SK-N-MC (cell line): Measurements from ENCODE around the gene SPG21.

Source experiments
- EZH2 ChIP-seq: fragments of 200-600 bp; sonication (generic); IDR thresholded peaks from one replicate; pipeline ENCODE4 v1.6.1; 2017; ENCODE audit warnings: antibody characterized with exemption
- FOXP2 ChIP-seq: optimal IDR thresholded peaks from 2 replicates; pipeline ENCODE3; 2011; ENCODE audit warnings: mild to moderate bottlenecking, moderate library complexity; ENCODE audit not compliant: insufficient read depth; ENCODE audit errors: extremely low read length, control extremely low read depth
- POLR2AphosphoS5 ChIP-seq: IDR thresholded peaks from 2 replicates; pipeline ENCODE4 v1.6.1; 2012; ENCODE audit warnings: mild to moderate bottlenecking, low read depth, low read length, borderline replicate concordance

- TF ChIP-seq EZH2 (no peak), POLR2AphosphoS5 (no peak; the same call in 1 of the 2 replicates), FOXP2 (no peak)
Observed at GRCh38 chr15:64985366-64986033, 4.2 kb downstream of the SPG21 start.
